ENCODE data around the gene VPS13D. TPM values are rescaled to one million over a fixed set of nuclear protein-coding genes. Genes with fewer than 3 reads are reported as not detected.

The VPS13D gene
- total RNA-seq, 2 donors from 2014 or later: 43.1 to 50.6 TPM

GRCh38 chr1:12196641-12197482, 33.0 kb upstream of the VPS13D start:
- DNase-seq (peak; percentile 58), ATAC-seq (peak in 1 of 2 donors; percentile 72)
- intact Hi-C loops (cut with DNase I): no loop called here

GRCh38 chr1:12197483-12197880, 32.3 kb upstream of the VPS13D start:
- ATAC-seq: no peak
- DNase-seq: no peak
- intact Hi-C loops (cut with DNase I): no loop called here

DNA sequence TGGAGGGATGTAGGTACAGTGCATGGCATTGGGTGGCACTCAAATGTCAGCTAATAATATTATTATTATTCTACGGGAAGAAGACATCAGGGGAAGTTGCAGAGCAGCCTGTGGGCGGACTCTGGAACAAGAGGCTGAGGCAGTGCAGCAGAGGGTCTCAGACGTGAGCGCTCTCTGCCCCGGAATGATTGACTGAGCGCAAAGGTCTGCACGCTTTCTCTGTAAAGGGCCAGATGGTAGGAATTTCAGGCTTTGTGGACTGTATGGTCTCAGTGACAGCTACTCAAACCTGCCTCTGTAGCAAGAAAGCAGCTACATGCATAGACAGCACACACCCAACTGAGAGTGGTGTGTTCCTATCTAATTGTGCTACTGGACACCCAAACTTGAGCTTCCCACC, 29.6 kb upstream of the VPS13D start:
- ATAC-seq (no peak), DNase-seq (no peak)
- intact Hi-C loops (cut with DNase I): no loop called here

DNA sequence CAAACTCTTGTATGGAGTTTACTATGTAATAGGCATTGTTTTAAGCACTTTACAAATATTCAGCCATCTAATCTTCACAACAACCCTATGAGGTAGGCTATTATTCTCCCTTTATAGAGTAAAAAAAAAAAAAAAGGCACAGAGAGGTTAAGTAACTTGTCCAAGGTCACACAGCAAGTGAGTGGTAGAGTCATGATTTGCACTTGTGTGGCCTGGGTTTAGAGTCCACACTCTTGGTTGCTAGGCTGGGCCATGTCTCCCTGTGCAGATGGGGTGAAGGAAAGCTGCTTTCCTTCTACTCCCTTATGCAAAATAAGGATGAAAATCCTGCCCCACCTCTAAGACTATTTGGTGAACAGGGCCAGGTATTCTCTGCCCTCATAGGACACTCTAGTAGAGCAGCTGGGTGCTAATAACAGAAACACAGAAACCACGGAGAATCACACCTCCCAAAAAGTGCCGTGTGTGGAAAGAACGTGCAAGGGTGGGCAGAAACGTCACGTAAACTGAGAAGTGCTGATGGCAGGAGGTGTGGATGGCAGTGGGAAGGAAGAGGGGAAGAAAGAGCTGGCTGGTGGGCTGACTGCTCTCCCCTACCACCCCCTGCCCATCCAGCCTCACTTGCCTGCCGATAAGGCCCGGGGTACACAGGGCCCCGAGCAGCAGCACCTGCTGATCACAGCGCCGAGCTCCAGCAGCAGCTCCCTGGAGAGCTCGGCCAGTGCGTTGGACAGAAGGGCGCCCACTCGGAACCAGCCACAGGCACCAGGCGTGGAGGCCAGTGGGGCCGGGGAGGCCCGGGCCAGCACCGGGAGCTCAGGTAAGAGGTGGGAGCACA, 28.3 kb upstream of the VPS13D start:
- DNase-seq: no peak
- no peak for ATAC-seq
- intact Hi-C loops (cut with DNase I): no loop called here

- ATAC-seq (no peak), DNase-seq (no peak)
- intact Hi-C loops (cut with DNase I): no loop called here
These were observed 27.7 kb upstream of the VPS13D start for GRCh38 chr1:12202190-12202497.

DNA sequence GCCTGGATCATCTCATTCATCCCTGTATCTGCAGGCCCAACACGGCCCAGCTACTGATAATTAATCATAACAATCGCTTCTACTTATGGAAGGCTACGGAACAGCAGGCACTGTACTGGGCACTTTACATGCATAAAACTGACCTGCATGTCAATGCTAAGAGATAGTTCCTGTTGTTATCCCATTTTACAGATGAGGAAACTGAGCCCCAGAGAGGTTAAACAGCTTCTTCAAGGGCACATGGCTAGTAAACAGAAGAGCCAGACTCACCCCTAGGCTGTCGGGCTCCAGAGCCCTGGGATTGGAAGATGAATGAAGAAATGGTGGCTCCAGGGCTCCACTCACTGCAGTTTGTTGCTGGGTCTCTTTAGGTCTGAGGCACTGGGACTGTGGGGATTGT, 27.3 kb upstream of the VPS13D start:
- intact Hi-C loops (cut with DNase I): no loop called here
- no peak for DNase-seq
- no peak for ATAC-seq

DNA sequence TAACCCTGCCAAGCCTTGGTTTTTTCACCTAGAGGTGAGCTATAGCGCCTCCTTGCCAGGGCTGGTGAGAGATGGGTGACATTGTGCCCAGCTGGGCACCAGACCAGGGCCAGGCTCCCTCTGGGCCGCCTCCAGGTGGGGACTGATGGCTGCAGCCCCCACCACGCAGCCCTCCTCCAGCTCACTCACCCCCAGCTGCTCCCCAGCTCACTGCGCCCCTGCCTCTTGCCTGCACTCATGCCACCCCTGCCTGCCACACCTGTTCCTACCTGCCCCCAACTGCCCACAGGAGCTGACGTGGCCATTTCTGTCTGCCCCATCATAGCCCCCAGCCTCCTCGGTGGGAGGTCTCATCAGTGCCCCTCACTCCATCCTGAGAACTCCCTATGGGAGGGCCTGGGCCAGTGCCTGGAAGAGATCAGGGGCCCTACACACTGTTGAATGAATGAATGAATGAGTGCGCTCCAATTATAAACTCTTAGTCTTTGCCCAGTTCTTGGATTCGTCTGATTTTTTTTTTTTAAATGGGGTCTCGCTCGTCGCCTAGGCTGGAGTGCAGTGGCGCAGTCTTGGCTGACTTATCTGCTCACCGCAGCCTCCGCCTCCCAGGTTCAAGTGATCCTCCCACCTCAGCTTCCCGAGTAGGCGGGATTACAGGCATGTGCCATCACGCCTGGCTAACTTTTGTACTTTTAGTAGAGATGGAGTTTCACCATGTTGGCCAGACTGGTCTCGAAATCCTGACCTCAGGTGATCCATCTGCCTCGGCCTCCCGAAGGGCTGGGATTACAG, 26.4 kb upstream of the VPS13D start:
- DNase-seq: no peak
- intact Hi-C loops (cut with DNase I): no loop called here
- no peak for ATAC-seq

DNA sequence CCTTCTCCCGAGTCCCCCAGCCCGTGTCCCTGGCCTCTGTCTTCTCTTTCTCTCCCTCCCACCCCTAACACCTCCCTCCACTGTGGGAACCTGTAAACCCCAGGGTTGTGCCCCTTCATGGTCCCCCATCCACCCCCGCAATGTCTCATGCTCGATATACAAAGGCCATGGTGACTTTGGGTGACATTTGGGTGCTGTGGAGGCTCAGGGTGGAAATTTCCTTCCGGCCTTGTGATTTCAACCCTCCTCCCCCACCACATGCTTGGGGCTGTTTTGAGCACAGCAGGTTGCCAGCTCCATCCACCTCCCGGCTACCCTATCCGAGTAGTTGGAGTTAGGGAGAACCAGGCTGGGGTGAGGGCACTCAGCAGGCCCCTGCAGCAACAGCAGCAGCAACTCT, 25.7 kb upstream of the VPS13D start:
- no peak for DNase-seq
- no peak for ATAC-seq

GRCh38 chr1:12204754-12205658, 24.8 kb upstream of the VPS13D start:
- ATAC-seq (no peak), DNase-seq (no peak)
- intact Hi-C loops (cut with DNase I): no loop called here

More for the DNA sequence above, 25.7 kb upstream of the VPS13D start:
- intact Hi-C loops (cut with DNase I): no loop called here

- ATAC-seq (no peak), DNase-seq (no peak)
- intact Hi-C loops (cut with DNase I): no loop called here
These were observed 23.6 kb upstream of the VPS13D start for GRCh38 chr1:12206238-12206637.

DNA sequence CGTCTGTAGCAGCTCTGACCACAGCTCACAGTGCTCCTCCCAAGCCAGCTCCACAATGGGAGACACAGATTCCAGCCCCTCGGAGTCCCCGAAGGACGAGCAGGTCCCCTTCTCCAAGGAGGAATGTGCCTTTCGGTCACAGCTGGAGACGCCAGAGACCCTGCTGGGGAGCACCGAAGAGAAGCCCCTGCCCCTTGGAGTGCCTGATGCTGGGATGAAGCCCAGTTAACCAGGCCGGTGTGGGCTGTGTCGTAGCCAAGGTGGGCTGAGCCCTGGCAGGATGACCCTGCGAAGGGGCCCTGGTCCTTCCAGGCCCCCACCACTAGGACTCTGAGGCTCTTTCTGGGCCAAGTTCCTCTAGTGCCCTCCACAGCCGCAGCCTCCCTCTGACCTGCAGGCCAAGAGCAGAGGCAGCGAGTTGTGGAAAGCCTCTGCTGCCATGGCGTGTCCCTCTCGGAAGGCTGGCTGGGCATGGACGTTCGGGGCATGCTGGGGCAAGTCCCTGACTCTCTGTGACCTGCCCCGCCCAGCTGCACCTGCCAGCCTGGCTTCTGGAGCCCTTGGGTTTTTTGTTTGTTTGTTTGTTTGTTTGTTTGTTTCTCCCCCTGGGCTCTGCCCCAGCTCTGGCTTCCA, 22.9 kb upstream of the VPS13D start:
- no peak for DNase-seq
- intact Hi-C loops (cut with DNase I): no loop called here

GRCh38 chr1:12208271-12208670, 21.6 kb upstream of the VPS13D start:
- intact Hi-C loops (cut with DNase I): loop anchor here in 1 of 2 donors (2.0 kb wide), 1 partner anchor 83 kb away; no protein-coding TSS in a partner anchor
- DNase-seq (no peak), ATAC-seq (peak in 1 of 2 donors; percentile 2)

More for the DNA sequence above, 22.9 kb upstream of the VPS13D start:
- ATAC-seq: no peak

GRCh38 chr1:12208764-12209494, 20.9 kb upstream of the VPS13D start:
- ATAC-seq (peak; percentile 87 to 92), DNase-seq (peak; percentile 88)
- intact Hi-C loops (cut with DNase I): loop anchor here (1.0 to 2.0 kb wide), 2 partner anchors 84 kb away; no protein-coding TSS in a partner anchor

DNA sequence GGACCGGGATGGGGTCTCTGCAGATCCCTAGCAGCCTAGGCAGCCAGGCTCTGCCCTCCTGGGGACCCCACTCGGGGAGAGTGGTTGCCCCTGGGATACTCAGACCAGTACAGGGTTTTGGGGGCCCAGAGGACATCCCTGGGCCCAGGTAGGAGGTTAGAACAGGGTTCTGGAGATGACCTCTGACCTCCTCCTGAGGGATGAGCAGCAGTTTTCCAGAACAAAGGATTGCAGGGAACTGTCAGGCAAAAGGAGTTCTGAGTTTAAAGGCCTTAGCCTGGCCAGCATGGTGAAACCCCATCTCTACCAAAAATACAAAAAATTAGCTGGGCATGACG, 20.4 kb upstream of the VPS13D start:
- peak in 1 of 2 donors; percentile 6 for ATAC-seq
- no peak for DNase-seq
- intact Hi-C loops (cut with DNase I): loop anchor here (1.0 to 2.0 kb wide), 2 partner anchors 84 to 85 kb away; no protein-coding TSS in a partner anchor

- ATAC-seq (no peak), DNase-seq (no peak)
- intact Hi-C loops (cut with DNase I): no loop called here
These were observed 14.5 kb upstream of the VPS13D start for GRCh38 chr1:12215118-12215961.

DNA sequence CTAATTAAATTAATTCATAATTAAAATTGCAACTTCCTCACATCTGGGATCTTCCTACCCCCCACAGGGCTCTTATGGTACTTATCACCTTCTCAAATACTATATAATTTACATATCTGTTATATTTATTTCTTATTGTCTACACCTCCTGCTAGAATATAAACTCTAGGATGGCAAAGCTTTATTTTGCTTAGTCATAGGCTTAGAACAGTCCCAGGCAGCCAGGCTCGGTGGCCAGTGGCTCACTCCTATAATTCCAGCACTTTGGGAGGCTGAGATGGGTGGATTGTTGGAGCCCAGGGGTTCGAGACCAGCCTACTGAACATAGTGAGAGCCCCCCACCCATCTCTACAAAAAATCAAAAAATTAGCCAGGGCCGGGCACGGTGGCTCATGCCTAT, 10.0 kb upstream of the VPS13D start:
- intact Hi-C loops (cut with DNase I): no loop called here
- ATAC-seq: no peak
- DNase-seq: no peak

DNA sequence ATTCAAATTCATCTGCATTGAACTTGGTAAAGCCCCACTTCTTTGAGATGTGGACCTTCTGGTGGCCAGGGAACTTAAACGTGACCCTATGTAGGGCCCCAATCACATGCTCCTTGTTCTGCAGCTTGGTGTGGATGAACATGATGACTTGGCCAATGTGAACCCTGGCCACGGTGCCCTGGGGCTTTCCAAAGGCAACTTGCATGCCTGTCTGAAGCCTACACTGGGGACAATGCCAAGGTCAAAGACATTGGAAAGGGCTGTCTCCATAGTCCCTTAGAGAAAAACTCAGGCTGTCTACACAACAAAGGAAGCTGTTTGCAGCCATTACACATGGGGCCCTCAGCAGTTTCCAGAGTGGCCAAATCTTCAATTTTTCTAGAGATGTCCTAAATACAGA, 8.9 kb upstream of the VPS13D start:
- intact Hi-C loops (cut with DNase I): no loop called here
- DNase-seq (no peak), ATAC-seq (peak in 1 of 2 donors; percentile 50)

All from left cardiac atrium (tissue), 4 donors.